Measurements from ENCODE around the gene GNL3L.
"Not testable (repeated sequence)": the region's sequence is repeated elsewhere in the genome, so short reads cannot be mapped to it uniquely, and the experiment has no call there.

The GNL3L gene

GRCh38 chrX:54529552-54530356 lies at the start of gene GNL3L:
Gene GNL3L, plus strand, starts transcription at chrX:54530219. Its CDS starts 2,348 bp downstream, at chrX:54532567.
- DNase-seq (ENCODE audit: low spot score): peak; percentile 80

DNA sequence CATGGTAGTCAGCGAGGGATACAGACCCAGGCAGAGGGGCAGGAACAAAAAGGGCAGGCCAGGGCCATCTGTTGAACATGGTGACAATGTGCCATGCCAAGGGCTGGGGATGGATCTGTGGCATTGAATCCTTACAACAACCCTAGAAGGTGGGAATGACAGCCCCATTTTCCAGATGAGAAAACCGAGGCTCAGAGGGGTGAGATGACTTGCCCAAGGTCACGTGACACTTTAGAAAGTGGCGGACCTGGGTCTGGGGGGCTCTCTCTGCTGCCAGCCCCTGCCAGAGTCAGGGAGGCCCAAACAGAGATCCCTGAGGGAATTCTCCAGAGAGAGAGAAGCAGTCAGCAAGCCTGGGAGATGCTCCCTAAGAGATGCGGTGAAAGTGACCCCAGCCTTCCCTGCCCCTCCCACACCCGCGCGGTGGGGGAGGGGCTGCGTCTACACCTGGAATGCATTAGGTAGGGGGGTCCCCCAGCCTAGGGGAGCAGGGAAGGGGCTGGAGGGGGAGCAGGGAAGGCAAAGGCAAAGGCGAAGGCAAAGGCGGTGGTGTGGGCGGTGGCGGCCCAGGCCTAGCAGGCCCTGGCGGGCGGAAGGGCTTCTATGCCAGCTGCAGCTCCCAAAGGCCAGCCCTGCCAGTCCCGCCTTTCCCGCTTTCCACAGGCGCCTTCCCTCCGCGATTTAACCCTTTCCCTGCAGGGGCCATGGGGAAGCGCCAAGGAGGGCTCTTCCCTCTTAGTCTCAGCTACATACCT lies 47.0 kb upstream of the GNL3L start:
- peak; percentile 40 for DNase-seq (ENCODE audit: low spot score)

DNA sequence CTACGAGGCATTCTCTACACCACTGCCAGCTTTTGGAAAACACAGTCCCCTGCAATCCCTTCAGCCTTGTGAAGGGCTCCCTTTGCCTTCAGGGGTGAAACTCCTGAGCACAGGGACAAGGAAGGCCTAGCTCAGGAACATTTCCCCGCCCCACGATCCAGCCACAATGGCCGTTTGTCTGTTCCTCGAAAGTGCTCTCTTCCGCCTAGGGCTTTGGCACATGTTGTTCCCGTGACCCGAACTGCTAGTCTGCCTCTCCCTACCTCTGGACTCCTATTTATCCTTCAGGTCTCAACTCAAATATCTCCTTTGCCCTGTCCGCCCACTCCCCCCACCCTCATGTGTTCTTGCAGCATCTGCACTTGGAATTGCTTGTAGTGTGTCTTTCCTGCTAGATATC lies 46.1 kb upstream of the GNL3L start:
- DNase-seq (ENCODE audit: low spot score): peak; percentile 53

DNA sequence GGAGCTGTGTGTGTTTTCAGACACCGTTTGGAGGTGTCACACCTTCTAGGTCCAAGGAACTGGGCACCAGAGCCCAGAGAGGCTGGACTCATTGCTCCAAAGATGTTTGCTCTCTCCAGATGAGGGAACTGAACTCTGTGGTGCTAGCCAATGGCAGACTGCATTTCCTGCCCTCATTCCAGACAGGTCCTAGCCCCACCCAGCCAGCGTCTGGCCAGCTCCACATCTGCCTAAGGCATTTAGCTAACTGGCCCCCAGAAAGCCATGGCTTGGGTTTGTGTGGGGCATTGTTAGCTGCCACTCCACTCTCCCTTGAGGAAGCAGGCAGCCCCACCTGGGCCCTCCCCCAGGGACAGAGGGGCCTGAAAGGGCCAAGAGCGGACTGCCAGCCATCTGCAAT lies 45.4 kb upstream of the GNL3L start:
- no peak for DNase-seq (ENCODE audit: low spot score)

DNA sequence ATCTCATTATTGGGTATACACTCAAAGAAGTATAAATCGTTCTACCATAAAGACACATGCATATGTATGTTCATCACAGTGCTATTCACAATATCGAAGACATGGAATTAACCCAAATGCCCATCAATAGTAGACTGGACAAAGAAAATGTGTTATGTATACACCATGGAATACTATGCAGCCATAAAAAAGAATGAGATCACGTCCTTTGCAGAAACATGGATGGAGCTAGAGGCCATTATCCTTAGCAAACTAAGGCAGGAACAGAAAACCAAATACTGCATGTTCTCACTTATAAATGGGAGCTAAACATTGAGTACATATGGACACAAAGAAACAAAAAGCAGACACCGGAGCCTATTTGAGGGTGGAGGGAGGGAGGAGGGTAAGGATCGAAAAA lies 40.2 kb upstream of the GNL3L start:
- DNase-seq (ENCODE audit: low spot score): not testable (repeated sequence)

GRCh38 chrX:54492340-54492739 lies 37.7 kb upstream of the GNL3L start:
- no peak for DNase-seq (ENCODE audit: low spot score)

- DNase-seq (ENCODE audit: low spot score): no peak
These were observed 35.6 kb upstream of the GNL3L start for GRCh38 chrX:54494166-54494988.

- no peak for DNase-seq (ENCODE audit: low spot score)
These were observed 34.8 kb upstream of the GNL3L start for GRCh38 chrX:54494989-54495813.

- peak; percentile 69 for DNase-seq (ENCODE audit: low spot score)
These were observed 34.1 kb upstream of the GNL3L start, which contains the start of gene FGD1 for GRCh38 chrX:54495814-54496516. Gene FGD1, minus strand, starts transcription at chrX:54496234. Its CDS starts 802 bp downstream, at chrX:54495432.

- DNase-seq (ENCODE audit: low spot score): no peak
These were observed 33.5 kb upstream of the GNL3L start for GRCh38 chrX:54496517-54496852.

- DNase-seq (ENCODE audit: low spot score): no peak
These were observed 33.1 kb upstream of the GNL3L start for GRCh38 chrX:54496936-54497335.

DNA sequence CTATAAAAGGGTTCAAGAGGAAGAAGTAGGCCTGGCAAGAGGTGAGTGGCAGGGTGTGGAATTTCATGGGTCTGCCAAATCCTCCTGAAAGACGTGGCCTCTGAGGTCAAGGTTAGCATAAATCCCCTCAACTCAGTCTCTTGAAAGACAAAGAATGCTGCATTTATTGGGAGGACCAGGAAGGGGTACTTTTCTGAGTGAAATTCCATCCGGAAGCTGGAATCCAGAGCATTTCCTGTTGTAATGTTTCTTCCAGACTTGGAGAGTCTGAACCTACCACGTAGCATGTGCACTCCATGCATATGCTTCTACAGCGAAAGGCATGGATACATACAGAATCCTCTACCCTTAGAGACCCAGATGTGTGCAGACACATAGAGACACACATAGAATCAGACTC lies 20.6 kb upstream of the GNL3L start:
- DNase-seq (ENCODE audit: low spot score): no peak

DNA sequence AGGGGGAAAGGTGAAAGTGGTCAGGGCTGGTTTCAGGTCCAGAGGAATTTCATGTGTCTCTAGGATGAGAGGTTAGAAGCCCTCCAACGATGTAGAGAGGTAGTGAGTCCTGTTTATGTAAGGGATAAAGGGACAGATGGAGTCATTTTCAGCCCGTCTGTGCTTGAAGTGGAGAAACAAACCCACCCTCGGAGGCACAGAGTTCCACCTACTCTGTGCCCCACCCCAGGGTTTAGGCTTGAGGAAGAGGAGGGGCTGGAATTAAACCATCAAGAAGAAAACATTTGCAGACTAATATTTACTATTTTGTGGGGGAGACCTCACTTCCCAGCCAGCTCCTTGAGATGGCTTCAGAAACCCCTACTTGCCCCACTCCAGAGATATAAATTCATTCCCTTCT lies 868 bp upstream of the GNL3L start:
- no peak for DNase-seq (ENCODE audit: low spot score)

DNA sequence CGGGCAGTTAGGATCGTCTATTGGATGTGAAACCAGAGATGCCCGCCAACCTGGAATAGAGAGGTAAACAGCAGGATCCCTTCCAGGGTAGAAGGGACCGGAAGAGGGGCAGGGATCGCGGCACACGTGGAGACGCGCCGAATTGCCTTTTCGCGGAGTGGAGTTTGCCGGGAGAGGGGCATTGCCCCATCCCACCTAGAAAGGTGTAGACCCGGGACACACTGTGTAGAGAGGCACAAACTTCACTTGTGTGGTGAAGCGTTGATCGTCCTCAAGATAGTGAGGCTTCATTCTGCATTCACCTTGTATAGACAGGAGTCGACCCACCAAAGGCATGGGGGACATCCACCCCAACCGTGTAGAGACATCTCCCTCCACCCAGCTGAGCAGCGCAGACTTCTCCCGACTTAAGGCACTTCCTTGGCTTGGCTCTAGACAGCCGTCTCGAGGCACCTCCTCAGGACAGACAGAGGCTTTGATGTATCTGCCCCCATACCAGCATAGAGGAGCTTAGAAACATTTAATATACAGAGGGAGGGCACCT lies 410 bp downstream of the GNL3L start:
- DNase-seq (ENCODE audit: low spot score): no peak

- no peak for DNase-seq (ENCODE audit: low spot score)
These were observed 4.3 kb downstream of the GNL3L start for GRCh38 chrX:54534271-54534670.

DNA sequence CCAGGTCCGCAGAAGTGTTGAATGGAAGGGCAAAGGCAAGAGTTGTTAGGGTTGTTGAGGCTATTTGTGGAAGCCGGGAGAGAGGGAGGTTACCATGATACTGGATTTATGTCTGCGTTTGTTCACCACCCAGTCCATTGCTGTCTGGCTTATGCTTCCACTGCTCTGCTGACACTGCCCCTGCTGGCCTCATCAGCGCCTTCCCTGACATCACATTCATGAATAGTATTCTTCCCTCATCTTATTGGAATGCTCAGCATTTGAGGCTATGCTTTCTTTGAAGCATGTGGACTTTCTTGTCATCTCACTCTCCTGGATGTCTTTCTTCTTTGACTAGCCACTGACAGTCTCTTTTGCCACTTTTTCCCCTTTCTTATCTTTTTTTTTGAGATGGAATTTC lies 10.3 kb downstream of the GNL3L start:
- DNase-seq (ENCODE audit: low spot score): no peak

- DNase-seq (ENCODE audit: low spot score): not testable (repeated sequence)
These were observed 12.2 kb downstream of the GNL3L start for GRCh38 chrX:54542239-54542638.

- DNase-seq (ENCODE audit: low spot score): no peak
These were observed 20.8 kb downstream of the GNL3L start for GRCh38 chrX:54550821-54551220.

DNA sequence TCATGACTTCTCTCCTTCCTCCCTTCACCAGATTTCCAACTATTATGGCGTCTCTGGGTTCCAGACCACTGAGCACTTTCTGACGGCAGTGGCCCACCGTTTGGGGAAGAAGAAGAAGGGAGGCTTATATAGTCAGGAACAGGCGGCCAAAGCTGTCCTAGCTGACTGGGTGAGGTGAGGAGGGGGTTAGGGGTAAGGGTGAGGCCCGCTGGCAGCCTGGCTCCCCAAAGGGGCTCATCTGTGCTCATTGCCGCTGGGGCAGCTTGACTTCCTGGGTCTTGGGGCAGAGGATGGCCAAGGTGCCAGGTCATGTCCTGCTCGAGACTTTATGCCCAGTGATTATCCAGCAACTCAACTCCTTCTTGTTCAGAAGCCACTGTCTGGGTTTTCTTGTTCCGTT lies 21.8 kb downstream of the GNL3L start:
- DNase-seq (ENCODE audit: low spot score): no peak

GRCh38 chrX:54555006-54555405 lies 25.0 kb downstream of the GNL3L start:
- not testable (repeated sequence) for DNase-seq (ENCODE audit: low spot score)

- no peak for DNase-seq (ENCODE audit: low spot score)
These were observed 30.4 kb downstream of the GNL3L start for GRCh38 chrX:54560411-54560810.
